Activated CD4-positive, alpha-beta memory T cell treated with anti-CD3 and anti-CD28 coated beads for 36 hours (primary cell): ENCODE measurements around the gene EXOC2. TPM values are rescaled to one million over a fixed set of nuclear protein-coding genes. Genes with fewer than 3 reads are reported as not detected.
A peak's percentile ranks its signal among the peaks of the same experiment; 100 is the strongest.

Experiments used
- CTCF ChIA-PET: fragments of 350-600 bp; sonication (Branson Sonifier 250); formaldehyde crosslinking; loops from one replicate; lab custom pipeline; 2021; ENCODE audit warnings: antibody characterized with exemption, inconsistent platforms; lab: Charles Lee
- POLR2A ChIA-PET: fragments of 350-600 bp; sonication (Branson Sonifier 250); formaldehyde crosslinking; loops from one replicate; lab custom pipeline; 2021; ENCODE audit warnings: antibody characterized with exemption; lab: Charles Lee
- DNase-seq: peaks from one replicate; pipeline ENCODE4 v3.0.0-alpha.2; 2020
- H3K27ac Mint-ChIP-seq: one replicate; pipeline ENCODE4 v1.8.0; 2021; ENCODE audit warnings: mixed read lengths
- H3K27me3 Mint-ChIP-seq: one replicate; pipeline ENCODE4 v1.8.0; 2021; ENCODE audit warnings: mixed read lengths
- H3K36me3 Mint-ChIP-seq: one replicate; pipeline ENCODE4 v1.8.0; 2021; ENCODE audit warnings: mixed read lengths
- H3K4me1 Mint-ChIP-seq: one replicate; pipeline ENCODE4 v1.8.0; 2021; ENCODE audit warnings: low read depth, mixed read lengths
- H3K4me3 Mint-ChIP-seq: one replicate; pipeline ENCODE4 v1.8.0; 2021; ENCODE audit warnings: mild to moderate bottlenecking, mixed read lengths
- H3K9me3 Mint-ChIP-seq: one replicate; pipeline ENCODE4 v1.8.0; 2021; ENCODE audit warnings: mixed read lengths
- intact Hi-C: fragments of 100-400 bp; cut with micrococcal nuclease; formaldehyde crosslinking; loops from one replicate; pipeline ENCODE4 v1.15.1; 2023
- total RNA-seq, 2 experiments: library from RNA; stranded (reverse); gene quantifications; one replicate each; pipeline ENCODE4 v1.2.3, GENCODE V29; 2021

Gene EXOC2
- total RNA-seq, 2 experiments from 2014 or later, result 40.5 to 42.3 TPM

DNA sequence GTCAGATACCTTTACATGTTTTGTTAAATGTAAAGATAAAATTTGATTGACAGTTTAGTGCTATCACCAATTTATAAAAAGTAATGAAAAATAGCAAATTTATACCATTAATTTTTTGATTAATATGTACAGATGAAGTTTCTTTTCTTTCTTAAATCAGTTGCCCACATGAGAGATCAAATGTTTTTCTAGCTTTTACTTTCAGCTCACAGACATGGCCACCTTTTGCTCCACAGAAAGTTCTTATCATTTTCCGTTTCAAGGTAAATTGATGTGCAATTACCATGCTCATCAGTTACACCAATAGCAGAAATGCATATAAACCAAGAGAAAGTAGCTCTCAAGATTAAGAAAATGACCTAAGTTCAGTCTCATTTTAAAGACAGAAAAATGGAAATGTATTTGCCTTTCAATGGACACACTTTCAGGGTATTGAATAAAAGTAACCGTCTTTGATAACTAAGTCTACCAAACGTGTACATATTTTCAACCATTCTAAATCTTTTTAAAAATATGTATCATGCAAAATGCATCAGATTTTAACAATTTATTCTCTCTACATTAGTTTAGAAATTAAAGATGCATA, 16.6 kb upstream of the EXOC2 start:
- DNase-seq, result no peak
- intact Hi-C loops, result loop anchor here (2.0 kb wide), 2 partner anchors 17 to 321 kb away; partner anchors contain the start of gene EXOC2
- Mint-ChIP-seq H3K9me3 (no peaks in the 10 kb centered on the region), H3K27ac (no peak overlapping the region), H3K4me1 (peaks cover 26% of the 10 kb centered on the region), H3K27me3 (peaks cover 7% of the 10 kb centered on the region), H3K4me3 (peak overlapping the region; percentile 5), H3K36me3 (no peaks in the 10 kb centered on the region)
- ChIA-PET CTCF (interaction anchor here (0.6 to 1.0 kb wide), 3 partner anchors 9 to 540 kb away, joined by 3 to 4 read pairs (median 3); no protein-coding TSS in a partner anchor), POLR2A (interaction anchor here (1.5 kb wide), 1 partner anchor 26 kb away, joined by 3 read pairs; no protein-coding TSS in a partner anchor)

DNA sequence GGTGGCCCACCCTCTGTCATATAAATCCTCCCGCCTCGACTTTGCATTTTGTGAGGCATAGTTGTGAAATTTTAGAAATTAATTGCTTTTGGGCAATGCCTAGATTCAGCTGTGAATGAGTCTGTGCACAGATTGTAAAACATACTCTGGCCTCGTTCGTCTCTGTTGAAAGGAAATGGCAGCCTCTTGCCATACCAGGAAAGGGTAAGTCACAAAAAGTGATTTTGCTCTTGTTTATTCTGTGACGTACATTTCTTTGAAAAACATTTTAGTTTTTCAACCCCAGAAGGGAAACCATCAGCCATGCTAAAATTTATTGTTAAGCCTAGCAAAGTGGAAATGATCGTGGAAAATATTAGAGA, 15.3 kb upstream of the EXOC2 start:
- CTCF ChIA-PET, result interaction anchor here (8.7 kb wide), 1 partner anchor 13 kb away, joined by 42 read pairs; no protein-coding TSS in a partner anchor
- Mint-ChIP-seq H3K27ac (no peak overlapping the region), H3K4me1 (peaks cover 26% of the 10 kb centered on the region), H3K36me3 (no peaks in the 10 kb centered on the region), H3K4me3 (no peak overlapping the region), H3K9me3 (no peaks in the 10 kb centered on the region), H3K27me3 (peaks cover 7% of the 10 kb centered on the region)
- POLR2A ChIA-PET, result no interaction called here
- intact Hi-C loops, result no loop called here
- DNase-seq, result no peak

DNA sequence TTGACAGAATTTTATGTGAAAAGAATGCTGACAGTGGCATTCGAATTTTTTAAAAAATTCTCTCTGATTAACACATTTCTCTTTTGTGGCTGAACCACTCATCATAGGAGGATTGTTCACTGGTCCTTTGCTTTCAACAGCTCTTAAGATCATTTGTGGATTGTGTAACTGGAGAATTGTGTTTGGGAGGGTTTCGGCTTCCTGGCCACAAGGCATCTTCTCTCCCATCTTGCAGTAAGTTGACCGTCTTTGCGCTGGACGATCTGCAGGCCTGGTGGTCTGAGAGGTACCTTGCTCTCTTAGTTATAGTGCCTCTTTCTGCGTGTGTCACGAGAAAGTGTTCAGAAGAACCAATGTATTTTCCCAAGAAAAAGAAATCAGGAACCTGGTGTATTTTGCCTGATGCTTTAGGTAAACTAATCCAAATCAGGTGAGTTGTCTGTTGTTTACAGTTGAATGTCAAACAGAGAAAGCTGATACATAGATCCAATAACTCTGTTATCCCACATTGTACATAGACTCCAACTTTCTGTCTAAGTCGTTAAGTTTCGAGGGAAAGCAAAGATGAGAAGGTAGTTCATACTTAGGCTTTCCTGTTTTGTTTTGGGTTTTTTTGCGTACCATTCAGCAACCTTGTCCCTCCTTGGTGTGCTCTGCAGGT, 14.8 kb upstream of the EXOC2 start:
- no peak overlapping the region for H3K27ac Mint-ChIP-seq
- no peaks in the 10 kb centered on the region for H3K9me3 Mint-ChIP-seq
- peaks cover 23% of the 10 kb centered on the region for H3K4me1 Mint-ChIP-seq
- DNase-seq, result no peak
- CTCF ChIA-PET, result interaction anchor here (1.0 to 8.7 kb wide), 2 partner anchors 13 to 14 kb away, joined by 3 to 42 read pairs; no protein-coding TSS in a partner anchor
- intact Hi-C loops, result no loop called here
- H3K27me3 Mint-ChIP-seq, result peaks cover 7% of the 10 kb centered on the region
- H3K4me3 Mint-ChIP-seq, result no peak overlapping the region
- POLR2A ChIA-PET, result no interaction called here
- no peaks in the 10 kb centered on the region for H3K36me3 Mint-ChIP-seq

DNA sequence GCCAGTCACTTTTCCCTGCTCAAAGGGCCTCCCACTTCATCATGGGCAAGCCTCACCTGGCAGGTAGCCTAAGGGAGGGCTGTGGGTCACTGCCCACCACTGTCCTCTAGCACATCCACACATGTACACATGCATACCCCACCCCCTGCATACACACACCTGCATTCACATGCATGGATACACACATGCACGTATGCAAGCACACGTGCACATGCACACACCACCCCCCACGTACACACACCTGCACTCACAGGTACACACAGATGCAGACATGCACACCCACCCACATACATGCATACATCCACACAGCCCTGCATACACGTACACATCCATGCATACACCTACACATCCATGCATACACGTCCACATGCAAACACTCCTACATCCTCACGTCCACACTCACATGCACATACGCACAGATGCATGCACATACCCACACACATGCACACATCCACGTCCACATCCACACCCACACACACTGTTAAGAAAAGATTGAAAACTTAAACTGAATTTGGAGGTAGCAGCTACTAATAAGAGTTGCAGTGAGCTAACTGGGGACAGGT, 14.0 kb upstream of the EXOC2 start:
- intact Hi-C loops, result no loop called here

DNA sequence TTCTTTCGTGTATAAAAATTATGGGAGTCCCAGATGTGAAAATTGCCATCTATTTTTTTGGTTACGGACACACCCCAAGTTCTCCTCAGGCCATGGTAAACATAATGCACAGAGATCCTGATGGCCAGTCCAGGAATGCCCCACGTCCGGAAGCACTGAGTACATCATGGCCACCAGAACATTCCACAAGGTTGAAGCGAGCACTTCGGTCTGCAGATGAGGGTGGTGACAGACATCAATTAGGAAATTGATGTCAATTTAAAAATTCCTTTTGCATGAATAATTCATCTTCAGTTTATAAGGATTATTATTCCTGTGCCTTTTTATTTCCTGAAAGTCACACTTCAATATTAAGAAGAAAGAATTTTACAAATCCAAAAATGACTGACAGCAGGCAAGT, 13.2 kb upstream of the EXOC2 start:
- no peak overlapping the region for H3K27ac Mint-ChIP-seq
- intact Hi-C loops, result no loop called here
- POLR2A ChIA-PET, result interaction anchor here (0.6 kb wide), 1 partner anchor 65 kb away, joined by 3 read pairs; no protein-coding TSS in a partner anchor
- peaks cover 15% of the 10 kb centered on the region for H3K4me1 Mint-ChIP-seq
- CTCF ChIA-PET, result interaction anchor here (8.7 kb wide), 1 partner anchor 15 kb away, joined by 42 read pairs; no protein-coding TSS in a partner anchor
- DNase-seq, result no peak
- no peaks in the 10 kb centered on the region for H3K36me3 Mint-ChIP-seq
- no peak overlapping the region for H3K4me3 Mint-ChIP-seq
- peaks cover 7% of the 10 kb centered on the region for H3K27me3 Mint-ChIP-seq
- H3K9me3 Mint-ChIP-seq, result no peaks in the 10 kb centered on the region

More for the DNA sequence above, 14.0 kb upstream of the EXOC2 start:
- no peak overlapping the region for H3K27ac Mint-ChIP-seq
- POLR2A ChIA-PET, result interaction anchor here (0.6 kb wide), 1 partner anchor 66 kb away, joined by 3 read pairs; no protein-coding TSS in a partner anchor
- peaks cover 7% of the 10 kb centered on the region for H3K27me3 Mint-ChIP-seq
- DNase-seq, result no peak
- no peak overlapping the region for H3K4me3 Mint-ChIP-seq
- no peaks in the 10 kb centered on the region for H3K9me3 Mint-ChIP-seq
- CTCF ChIA-PET, result interaction anchor here (1.0 to 8.7 kb wide), 2 partner anchors 12 to 15 kb away, joined by 3 to 42 read pairs; no protein-coding TSS in a partner anchor
- no peaks in the 10 kb centered on the region for H3K36me3 Mint-ChIP-seq
- H3K4me1 Mint-ChIP-seq, result peaks cover 23% of the 10 kb centered on the region

DNA sequence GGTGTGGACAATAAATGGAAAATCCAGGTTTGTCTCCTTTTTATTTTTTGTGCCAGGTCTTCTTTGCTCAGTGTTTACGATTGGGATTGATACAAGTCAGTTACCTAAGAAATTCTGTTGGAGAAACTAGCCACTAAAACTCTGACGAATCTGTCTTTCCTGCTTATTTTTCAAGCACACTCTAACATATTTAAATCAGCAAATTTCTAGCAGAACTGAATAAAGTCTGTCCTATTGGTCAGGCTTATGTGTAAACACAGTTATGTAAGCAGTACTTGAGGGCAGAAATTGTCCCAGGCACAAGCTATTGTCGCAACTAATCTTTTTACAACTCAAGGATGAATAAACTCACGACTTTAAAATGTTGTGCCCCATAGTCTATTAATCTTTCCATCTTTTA, 12.1 kb upstream of the EXOC2 start:
- ChIA-PET POLR2A (no interaction called here), CTCF (interaction anchor here (0.7 to 8.7 kb wide), 2 partner anchors 17 to 239 kb away, joined by 3 to 42 read pairs; no protein-coding TSS in a partner anchor)
- intact Hi-C loops, result no loop called here
- Mint-ChIP-seq H3K4me1 (peaks cover 7% of the 10 kb centered on the region), H3K36me3 (no peaks in the 10 kb centered on the region), H3K4me3 (no peak overlapping the region), H3K27ac (no peak overlapping the region), H3K9me3 (no peaks in the 10 kb centered on the region), H3K27me3 (peaks cover 7% of the 10 kb centered on the region)
- DNase-seq, result no peak

DNA sequence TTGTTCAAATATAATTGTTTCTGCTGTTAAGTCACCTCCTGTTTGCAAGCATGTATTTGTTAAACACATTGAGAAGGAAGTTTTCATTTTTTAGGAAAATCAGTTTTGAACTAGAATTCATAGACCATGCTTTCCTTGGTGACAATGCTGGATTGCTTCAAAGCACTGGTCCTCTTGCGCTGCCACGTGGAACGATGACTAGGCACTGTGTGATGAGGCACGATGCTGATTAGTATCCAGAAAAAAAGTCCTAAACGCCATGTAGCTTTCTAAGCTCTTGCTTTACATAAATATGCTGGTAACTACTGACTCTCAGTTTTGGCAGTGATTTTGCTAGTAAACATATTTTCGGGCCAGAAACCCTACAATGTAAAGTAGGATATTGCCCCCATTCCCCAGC, 11.1 kb upstream of the EXOC2 start:
- POLR2A ChIA-PET, result no interaction called here
- H3K27me3 Mint-ChIP-seq, result peaks cover 7% of the 10 kb centered on the region
- no peaks in the 10 kb centered on the region for H3K4me1 Mint-ChIP-seq
- intact Hi-C loops, result no loop called here
- CTCF ChIA-PET, result interaction anchor here (1.1 to 8.7 kb wide), 4 partner anchors 7 to 111 kb away, joined by 3 to 42 read pairs (median 4); partner anchors contain the start of gene EXOC2
- H3K36me3 Mint-ChIP-seq, result no peaks in the 10 kb centered on the region
- DNase-seq, result no peak
- H3K4me3 Mint-ChIP-seq, result no peak overlapping the region
- no peak overlapping the region for H3K27ac Mint-ChIP-seq
- H3K9me3 Mint-ChIP-seq, result no peaks in the 10 kb centered on the region

DNA sequence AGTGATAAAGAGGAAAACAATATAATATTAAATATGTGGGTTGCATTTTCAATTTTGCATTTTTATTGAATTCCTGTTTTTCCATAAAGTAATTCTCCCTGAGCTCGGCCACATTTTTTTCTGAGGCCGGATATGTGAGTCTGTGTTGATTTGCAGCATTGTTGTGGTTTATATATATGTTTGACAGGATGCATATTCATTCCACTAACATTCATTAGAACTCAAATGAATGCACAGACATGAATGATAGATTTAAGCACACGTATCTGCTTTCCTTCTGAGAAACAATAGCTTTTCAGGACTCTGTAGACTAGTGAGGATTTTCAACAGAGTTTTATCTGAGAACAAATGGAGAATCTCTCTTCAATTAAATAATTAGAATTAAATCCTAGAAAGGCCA, 10.6 kb upstream of the EXOC2 start:
- H3K27ac Mint-ChIP-seq, result no peak overlapping the region
- intact Hi-C loops, result no loop called here
- no peaks in the 10 kb centered on the region for H3K36me3 Mint-ChIP-seq
- H3K4me1 Mint-ChIP-seq, result no peaks in the 10 kb centered on the region
- peaks cover 7% of the 10 kb centered on the region for H3K27me3 Mint-ChIP-seq
- no peak for DNase-seq
- CTCF ChIA-PET, result interaction anchor here (1.1 to 8.7 kb wide), 5 partner anchors 8 to 110 kb away, joined by 3 to 42 read pairs (median 4); partner anchors contain the start of gene EXOC2
- POLR2A ChIA-PET, result no interaction called here
- H3K4me3 Mint-ChIP-seq, result no peak overlapping the region
- H3K9me3 Mint-ChIP-seq, result no peaks in the 10 kb centered on the region

DNA sequence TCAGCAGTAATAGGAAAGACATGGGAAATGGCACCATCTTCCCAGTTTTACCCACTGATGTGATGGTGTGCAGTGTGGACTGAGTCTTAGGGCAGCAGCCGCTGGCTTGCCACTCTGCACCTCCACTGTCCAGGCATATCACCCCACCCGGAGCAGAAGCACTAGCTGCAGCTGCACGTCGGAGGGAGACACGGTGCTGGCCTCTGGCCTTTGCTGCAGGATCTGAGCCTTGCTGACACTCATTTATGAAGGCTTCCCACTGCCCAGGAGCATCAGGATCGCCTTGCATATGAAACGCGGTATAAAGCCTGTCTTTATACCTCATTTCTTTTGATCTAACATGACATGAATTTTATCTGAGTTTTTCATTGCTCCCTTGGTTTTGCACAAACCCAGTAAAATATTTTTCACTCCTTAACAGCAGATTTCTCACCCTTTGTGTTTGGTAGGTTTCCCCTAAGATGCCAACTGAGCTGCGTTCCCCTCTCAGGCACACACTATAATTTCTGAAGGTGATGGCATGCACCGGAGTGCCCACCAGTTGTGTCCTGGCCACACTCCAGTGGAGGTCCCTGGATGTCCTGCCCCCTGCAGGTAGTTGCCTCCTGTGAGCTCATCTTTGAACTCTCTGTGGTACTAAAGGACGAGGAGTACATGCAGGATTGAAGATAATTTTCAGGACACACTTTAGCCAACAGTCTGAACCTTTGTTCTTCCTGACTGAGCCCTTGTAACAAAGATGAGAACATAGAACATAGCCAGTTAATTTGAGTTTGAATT, 9.0 kb upstream of the EXOC2 start:
- POLR2A ChIA-PET, result no interaction called here
- Mint-ChIP-seq H3K4me1 (no peaks in the 10 kb centered on the region), H3K36me3 (no peaks in the 10 kb centered on the region), H3K27me3 (peaks cover 1% of the 10 kb centered on the region), H3K4me3 (no peak overlapping the region), H3K9me3 (no peaks in the 10 kb centered on the region), H3K27ac (no peak overlapping the region)
- DNase-seq, result no peak
- CTCF ChIA-PET, result interaction anchor here (1.5 to 8.7 kb wide), 3 partner anchors 9 to 20 kb away, joined by 3 to 42 read pairs (median 5); no protein-coding TSS in a partner anchor
- intact Hi-C loops, result no loop called here

DNA sequence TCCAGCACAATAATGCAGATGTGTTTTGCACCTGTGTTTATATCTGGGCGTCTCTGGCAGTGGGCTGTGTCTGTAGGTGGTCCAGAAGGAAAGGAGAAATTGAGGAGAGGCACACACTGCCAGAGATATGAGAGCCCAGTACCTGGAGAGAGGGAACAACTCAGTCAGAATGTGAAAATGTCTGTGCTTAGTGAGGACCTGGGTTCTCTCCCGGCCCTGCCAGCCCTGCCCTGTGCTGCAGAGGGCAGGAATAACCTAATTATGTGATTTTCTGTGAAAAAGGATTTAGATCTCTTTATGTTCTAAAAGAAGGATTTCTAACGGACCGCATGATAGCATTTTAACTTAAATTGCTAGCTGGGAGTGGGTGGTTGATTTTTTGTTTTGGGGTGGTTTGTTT, 8.3 kb upstream of the EXOC2 start:
- POLR2A ChIA-PET, result no interaction called here

DNA sequence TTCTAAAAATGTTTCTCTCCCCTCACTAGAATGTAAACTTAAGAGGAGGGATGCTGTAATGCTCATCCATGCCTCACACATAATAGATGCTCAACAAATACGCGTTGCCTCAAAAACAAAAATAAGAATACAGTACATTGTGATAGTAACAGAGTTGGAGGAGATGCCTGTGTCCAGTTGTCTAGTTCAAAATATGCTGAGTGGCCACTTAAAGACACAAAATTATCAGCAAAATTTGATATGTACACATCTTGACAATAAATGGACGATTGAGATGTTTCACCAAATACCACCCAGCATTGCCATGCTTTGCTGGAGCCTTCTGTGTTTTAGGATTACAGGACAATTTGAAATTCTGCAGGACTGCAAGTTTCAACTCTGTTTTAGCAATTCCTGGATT, 7.6 kb upstream of the EXOC2 start:
- H3K27ac Mint-ChIP-seq, result no peak overlapping the region
- ChIA-PET CTCF (interaction anchor here (0.6 to 8.7 kb wide), 3 partner anchors 10 to 106 kb away, joined by 3 to 42 read pairs (median 3); no protein-coding TSS in a partner anchor), POLR2A (no interaction called here)
- H3K27me3 Mint-ChIP-seq, result no peaks in the 10 kb centered on the region
- DNase-seq, result no peak
- H3K9me3 Mint-ChIP-seq, result no peaks in the 10 kb centered on the region
- no peaks in the 10 kb centered on the region for H3K4me1 Mint-ChIP-seq
- H3K4me3 Mint-ChIP-seq, result no peak overlapping the region
- H3K36me3 Mint-ChIP-seq, result no peaks in the 10 kb centered on the region
- intact Hi-C loops, result no loop called here

More for the DNA sequence above, 8.3 kb upstream of the EXOC2 start:
- H3K27me3 Mint-ChIP-seq, result no peaks in the 10 kb centered on the region
- CTCF ChIA-PET, result interaction anchor here (0.9 to 8.7 kb wide), 2 partner anchors 9 to 20 kb away, joined by 3 to 42 read pairs; no protein-coding TSS in a partner anchor
- no peak overlapping the region for H3K27ac Mint-ChIP-seq
- no peak overlapping the region for H3K4me3 Mint-ChIP-seq
- no peaks in the 10 kb centered on the region for H3K36me3 Mint-ChIP-seq
- no peaks in the 10 kb centered on the region for H3K4me1 Mint-ChIP-seq
- no peaks in the 10 kb centered on the region for H3K9me3 Mint-ChIP-seq
- no peak for DNase-seq
- intact Hi-C loops, result no loop called here
